Activated CD4-positive, alpha-beta T cell treated with anti-CD3 and anti-CD28 coated beads for 24 hours (primary cell): ENCODE data around the gene RAPGEF2.
"Not testable (repeated sequence)": the region's sequence is repeated elsewhere in the genome, so short reads cannot be mapped to it uniquely, and the experiment has no call there.

Source experiments
- DNase-seq, 2 donors: peaks; one replicate each; pipeline ENCODE4 v3.0.0-alpha.2; 2020; ENCODE audit warnings: low read depth in 2 of 2

Gene RAPGEF2

DNA sequence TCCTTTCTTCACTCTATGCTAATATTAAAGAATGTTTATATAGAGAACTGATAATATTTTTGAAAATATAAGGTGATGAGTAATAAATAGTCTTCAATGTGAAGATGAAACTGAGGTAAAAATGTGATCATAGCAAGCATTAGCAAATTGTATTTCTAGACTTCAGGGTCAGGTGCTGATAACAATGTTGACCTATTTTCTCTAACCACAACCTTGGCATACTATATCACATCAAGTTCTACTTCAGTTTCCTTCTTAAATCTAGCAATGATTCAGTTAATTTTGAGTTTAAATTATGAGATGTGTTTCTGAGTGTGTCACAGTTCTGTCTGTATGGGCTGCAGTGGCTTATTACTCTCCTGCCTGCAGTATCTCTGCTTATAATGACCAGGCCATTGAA, 209.4 kb downstream of the RAPGEF2 start:
- DNase-seq: no peak

DNA sequence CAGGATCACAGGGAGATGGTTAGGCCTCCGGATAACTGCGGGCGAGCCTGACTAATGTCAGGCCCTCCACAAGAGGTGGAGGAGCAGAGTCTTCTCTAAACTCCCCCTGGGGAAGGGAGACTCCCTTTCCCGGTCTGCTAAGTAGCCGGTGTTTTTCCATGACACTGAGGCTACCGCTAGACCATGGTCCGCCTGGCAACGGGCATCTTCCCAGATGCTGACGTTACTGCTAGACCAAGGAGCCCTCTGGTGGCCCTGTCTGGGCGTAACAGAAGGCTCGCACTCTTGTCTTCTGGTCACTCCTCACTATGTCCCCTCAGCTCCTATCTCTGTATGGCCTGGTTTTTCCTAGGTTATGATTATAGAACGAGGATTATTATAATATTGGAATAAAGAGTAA, 213.0 kb downstream of the RAPGEF2 start:
- not testable (repeated sequence) for DNase-seq

DNA sequence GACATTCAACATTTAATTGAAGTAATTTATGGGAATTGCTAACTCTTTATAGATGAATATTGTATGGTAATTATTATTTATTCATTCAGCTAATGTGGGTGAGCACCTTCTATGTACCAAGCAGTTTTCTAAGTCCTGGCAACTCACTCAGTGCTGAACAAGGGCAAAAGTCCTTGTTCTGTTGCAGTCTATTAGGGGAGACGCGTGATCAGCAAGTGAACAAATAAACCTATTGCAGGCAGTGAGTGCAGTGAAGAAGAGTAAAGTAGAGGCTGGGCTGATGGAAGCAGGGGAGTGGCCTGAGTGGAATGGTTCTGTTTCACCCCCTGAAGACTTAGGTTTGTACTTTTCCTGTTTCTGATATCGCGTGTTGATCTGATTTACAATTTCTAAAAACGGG, 214.3 kb downstream of the RAPGEF2 start:
- DNase-seq: no peak

DNA sequence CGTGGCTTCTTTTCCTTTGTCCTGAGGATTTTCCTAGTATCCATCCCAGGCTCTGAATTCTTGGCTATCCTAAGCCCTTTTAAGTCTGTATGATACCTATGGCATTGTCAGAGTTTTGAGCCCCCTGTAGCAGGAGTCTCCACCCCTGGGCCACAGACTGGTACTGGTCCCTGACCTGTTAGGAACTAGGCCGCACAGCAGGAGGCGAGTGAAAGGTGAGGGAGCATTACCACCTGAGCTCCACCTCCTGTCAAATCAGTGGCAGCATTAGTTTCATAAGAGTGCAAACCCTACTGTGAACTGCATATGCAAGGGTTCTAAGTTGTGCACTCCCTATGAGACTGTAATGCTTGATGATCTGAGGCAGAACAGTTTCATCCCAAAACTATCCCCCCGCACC, 216.1 kb downstream of the RAPGEF2 start:
- DNase-seq: no peak

DNA sequence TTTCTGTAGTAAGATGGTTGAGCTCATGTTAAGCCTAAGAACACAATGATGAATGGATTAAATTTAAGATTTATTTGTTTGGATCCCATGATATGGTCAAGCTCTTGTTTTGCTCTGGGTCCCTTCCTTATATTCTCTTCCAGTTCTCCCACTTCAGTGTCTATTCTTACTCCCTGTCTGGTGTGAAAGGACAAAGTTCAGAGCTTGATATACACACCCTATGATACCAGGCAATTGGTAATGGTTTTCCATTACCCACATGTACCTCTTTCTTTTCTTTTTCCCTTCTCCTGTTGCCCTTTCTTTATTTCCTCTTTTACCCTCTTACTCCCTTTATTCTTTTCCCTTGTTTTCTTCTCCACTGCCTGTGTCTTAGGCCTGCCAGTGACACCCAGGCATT, 223.6 kb downstream of the RAPGEF2 start:
- no peak for DNase-seq

DNA sequence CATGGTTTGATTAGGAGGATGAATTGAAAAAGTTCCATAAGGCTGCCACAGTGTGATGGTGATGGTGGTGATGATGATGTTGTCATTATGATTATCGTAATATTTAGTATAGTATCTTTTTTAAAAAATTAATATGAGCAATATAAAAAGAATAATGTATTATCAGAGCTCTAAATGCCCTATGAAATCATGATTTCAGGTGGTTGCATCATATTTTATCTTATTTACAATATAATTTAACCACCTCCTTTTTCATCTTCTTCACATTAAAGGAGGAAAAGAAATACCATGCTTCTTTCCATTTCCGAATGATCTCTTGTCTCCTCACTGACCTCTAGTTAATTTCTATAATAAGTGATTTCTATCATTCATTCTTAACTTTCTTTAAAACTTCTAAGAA, 225.9 kb downstream of the RAPGEF2 start:
- no peak for DNase-seq

DNA sequence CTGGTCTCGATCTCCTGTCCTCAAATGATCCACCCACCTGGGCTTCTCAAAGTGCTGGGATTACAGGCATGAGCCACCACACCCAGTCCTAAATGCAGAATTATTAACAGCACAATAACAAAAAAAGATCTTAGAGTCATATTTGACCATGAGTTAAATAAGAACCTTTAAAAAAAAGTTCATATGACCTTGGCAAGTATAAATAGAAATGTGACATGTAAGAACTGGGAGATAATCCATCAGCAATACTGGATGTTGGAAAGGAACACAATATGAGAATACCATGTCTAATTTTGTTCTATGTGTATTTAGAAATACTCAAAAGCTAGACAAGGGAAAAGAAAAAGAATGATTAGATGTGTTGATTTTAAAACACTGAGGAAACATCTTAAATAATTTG, 231.6 kb downstream of the RAPGEF2 start:
- DNase-seq: no peak

DNA sequence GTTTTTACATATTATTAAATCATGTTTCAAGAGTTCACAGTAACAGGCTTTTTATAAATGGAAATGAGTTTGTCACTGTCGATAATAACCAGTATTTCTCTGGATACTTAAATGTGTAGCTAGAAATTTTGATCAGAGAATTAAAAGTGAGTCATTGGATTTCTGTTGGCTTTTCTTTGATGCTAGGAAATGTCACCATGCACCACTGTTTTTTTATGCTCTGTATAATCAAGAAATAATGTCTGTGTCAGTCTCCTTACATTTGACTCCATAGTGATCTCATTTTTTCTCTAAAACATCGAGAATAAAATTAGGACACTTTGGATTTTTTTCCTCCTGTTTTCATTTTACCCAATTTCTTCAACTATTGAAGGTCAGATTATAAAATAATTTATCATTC, 234.2 kb downstream of the RAPGEF2 start:
- DNase-seq: no peak

DNA sequence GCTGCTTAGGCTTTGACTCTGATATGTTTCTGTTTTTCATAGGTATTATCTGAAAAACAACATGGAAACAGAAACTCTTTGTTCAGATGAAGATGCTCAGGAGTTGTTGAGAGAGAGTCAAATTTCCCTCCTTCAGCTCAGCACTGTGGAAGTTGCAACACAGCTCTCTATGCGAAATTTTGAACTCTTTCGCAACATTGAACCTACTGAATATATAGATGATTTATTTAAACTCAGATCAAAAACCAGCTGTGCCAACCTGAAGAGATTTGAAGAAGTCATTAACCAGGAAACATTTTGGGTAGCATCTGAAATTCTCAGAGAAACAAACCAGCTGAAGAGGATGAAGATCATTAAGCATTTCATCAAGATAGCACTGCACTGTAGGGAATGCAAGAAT, 238.6 kb downstream of the RAPGEF2 start:
- DNase-seq: no peak

DNA sequence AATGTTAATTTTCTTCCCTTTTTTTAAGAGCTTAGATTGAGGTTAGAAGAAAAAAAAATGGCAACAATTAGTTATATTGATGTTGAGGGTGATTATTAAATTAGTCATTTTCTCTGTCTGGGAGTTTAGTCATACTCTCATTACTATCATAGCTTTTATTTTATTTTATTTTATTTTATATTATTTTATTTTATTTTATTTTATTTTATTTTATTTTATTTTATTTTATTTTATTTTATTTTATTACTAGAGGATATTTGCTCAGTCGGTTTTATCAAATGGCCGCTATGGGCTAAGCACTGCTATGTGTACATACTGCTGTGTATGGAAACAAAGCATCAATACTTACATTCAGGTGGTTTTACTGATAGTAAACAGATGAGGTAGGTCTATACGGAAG, 239.5 kb downstream of the RAPGEF2 start:
- DNase-seq: no peak

DNA sequence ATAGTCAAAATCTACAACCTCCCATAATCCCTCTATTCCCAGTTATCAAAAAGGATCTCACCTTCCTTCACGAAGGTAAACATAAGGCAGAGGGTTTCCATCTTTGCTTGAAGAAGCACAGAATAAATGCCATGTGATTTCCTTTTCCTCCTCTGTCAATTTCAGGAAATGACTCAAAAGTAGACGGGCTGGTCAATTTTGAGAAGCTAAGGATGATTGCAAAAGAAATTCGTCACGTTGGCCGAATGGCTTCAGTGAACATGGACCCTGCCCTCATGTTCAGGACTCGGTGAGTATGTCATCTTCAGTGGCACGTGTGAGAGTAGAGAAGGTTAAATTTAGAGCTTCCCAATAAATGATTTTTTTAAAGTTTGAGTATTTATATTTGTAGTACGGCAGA, 240.2 kb downstream of the RAPGEF2 start:
- DNase-seq: no peak

DNA sequence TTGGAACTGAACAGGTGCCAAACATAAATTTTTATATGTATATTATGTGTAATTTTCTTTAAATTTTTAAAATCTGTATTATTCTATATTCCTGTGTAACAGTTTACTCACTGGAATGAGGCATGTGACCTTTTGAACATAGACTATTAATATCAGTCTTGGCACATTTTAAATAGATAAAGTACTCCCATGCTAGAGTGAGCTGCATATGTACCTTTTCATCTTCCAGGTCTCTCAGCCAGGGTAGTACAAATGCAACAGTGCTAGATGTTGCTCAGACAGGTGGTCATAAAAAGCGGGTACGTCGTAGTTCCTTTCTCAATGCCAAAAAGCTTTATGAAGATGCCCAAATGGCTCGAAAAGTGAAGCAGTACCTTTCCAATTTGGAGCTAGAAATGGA, 242.0 kb downstream of the RAPGEF2 start:
- DNase-seq: no peak

DNA sequence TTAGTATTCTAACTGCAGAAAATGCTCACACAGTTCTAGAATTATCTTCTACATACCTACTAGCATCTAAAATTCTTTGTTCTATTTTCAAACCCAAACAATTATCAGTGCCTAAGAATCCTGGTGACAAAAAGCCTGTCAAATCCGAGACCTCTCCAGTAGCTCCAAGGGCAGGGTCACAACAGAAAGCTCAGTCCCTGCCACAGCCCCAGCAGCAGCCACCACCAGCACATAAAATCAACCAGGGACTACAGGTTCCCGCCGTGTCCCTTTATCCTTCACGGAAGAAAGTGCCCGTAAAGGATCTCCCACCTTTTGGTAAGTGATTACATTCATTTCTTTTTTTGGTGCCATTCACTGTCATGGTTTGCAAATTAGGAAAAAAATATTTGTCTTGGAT, 243.8 kb downstream of the RAPGEF2 start:
- no peak for DNase-seq

DNA sequence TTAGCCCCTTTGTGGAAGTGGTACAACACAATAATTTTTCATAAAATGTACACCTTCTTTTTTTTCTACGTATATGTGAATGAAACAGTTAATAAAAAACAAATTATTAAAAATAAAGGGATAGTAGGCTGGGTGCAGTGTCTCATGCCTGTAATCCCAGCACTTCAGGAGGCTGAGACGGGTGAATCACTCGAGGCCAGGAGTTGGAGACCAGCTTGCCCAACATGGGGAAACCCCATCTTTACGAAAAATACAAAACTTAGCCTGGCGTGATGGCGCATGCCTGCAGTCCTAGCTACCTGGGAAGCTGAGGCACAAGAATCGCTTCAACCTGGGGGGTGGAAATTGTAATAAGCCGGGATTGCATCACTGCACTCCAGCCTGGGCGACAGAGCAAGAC, 244.9 kb downstream of the RAPGEF2 start:
- no peak for DNase-seq

DNA sequence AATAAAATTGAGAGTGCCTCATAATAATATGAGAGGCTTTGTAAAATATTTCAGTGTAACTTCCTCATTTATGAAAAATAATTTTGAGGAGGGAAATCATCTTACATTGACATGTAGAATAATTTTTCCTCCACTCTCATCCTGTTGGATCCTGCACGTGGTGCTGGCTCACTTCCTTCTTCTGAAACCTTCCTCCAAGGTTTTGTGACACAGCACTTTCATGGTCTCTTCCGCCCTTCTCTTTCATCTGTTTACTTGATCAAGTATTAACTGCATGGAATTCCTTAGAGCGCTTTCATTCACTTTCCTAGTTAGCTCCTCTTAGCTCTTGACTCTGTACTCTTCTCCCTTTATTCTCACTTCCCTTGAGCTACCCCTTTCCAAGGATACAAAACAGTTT, 246.5 kb downstream of the RAPGEF2 start:
- no peak for DNase-seq

DNA sequence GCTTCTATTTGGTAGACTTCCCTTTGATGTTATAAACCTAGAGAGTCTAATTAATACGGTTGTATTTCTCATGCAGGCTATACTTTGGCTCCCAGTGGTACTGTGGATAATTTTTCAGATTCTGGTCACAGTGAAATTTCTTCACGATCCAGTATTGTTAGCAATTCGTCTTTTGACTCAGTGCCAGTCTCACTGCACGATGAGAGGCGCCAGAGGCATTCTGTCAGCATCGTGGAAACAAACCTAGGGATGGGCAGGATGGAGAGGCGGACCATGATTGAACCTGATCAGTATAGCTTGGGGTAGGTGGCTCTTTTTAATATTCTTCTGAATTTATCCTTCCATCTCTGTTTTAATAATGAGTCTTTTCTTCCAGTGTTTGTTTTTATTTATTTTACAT, 249.7 kb downstream of the RAPGEF2 start:
- DNase-seq: no peak

DNA sequence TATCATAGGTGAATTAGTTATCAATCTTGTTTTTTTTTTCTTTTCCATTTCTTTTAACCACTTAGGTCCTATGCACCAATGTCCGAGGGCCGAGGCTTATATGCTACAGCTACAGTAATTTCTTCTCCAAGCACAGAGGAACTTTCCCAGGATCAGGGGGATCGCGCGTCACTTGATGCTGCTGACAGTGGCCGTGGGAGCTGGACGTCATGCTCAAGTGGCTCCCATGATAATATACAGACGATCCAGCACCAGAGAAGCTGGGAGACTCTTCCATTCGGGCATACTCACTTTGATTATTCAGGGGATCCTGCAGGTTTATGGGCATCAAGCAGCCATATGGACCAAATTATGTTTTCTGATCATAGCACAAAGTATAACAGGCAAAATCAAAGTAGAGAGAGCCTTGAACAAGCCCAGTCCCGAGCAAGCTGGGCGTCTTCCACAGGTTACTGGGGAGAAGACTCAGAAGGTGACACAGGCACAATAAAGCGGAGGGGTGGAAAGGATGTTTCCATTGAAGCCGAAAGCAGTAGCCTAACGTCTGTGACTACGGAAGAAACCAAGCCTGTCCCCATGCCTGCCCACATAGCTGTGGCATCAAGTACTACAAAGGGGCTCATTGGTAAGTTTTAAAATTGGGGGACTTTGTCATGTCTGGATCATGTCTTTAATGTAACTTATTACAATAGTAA, 250.7 kb downstream of the RAPGEF2 start:
- DNase-seq: no peak

DNA sequence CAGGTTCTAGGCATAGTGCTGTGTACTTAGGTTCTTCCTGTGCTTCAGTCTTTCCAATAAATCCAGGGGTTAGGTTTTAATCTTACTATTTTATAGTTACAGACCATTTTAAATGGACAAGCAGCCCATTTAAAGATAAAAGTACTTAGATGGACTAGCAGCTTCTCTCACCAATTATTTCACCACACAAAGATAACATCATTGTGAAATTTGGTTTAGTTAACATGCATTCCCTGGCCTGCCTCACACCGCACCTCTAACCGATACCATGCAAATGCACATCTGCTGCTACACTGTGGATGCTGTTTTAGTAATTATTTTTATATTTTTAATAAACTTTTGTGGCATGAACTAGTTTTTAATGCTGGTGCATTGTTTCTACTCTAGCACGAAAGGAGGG, 252.6 kb downstream of the RAPGEF2 start:
- DNase-seq: no peak

DNA sequence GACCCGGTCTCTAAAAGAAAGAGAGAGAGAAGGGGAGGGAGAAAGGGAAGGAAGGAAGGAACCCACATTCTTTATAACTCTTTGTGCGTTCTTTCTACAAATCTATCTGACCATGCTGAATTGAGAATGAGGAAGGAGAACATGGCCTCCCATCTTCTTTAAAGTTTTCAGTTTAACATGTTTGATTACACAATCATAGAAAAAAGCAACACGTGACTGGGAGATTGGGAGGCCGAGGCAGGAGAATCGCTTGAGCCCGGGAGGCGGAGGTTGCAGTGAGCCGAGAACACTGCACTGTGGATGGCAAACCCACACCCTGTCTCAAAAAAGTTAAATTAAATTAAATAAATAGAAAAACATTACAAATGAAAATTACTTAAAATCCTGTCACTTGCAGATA, 254.5 kb downstream of the RAPGEF2 start:
- no peak for DNase-seq

DNA sequence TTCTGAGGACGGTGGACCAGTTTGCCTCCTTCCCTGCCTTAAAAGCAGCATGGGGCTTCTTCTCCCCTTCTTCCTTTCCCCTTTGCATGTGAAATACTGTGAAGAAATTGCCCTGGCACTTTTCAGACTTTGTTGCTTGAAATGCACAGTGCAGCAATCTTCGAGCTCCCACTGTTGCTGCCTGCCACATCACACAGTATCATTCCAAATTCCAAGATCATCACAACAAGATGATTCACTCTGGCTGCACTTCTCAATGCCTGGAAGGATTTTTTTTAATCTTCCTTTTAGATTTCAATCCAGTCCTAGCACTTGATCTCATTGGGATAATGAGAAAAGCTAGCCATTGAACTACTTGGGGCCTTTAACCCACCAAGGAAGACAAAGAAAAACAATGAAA, 255.3 kb downstream of the RAPGEF2 start:
- DNase-seq: no peak

DNA sequence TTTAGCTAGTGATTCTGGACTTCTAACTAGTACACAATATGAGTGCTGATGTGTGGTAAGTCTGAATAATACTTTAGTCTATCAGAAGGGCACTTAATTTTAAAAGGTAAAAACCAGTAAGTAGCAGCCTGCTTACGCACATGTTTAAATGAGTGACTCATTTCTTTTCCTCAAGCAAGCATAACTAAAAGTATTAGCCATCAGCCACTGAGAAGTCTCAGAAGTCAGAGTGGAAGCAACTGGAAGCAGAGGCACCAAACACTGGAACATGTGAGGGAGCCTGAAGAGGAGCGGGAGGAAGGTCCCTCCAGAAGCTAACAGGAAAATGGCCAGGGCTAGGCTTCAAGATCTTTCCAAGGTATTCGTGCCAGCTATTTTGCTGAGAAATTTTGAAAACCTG, 257.7 kb downstream of the RAPGEF2 start:
- DNase-seq: no peak

DNA sequence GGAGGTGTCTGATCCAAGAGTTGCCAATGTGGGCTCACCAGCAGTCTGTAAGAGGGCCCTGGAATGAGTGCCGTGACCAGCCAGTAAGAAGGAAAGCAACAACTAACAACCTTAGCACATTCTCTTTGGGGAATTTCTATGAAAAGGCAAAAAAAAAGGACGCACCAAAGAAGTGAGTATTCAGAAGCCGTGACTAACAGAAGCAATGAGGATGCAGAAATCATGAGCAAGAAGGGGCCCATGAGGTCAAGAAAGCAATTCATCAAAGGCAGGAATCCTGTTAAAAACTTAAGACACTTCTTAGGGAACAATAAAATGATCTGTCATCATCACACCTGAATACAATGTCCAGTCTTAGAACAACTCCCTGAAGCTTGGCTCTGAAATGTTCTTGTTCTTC, 260.5 kb downstream of the RAPGEF2 start:
- no peak for DNase-seq

DNA sequence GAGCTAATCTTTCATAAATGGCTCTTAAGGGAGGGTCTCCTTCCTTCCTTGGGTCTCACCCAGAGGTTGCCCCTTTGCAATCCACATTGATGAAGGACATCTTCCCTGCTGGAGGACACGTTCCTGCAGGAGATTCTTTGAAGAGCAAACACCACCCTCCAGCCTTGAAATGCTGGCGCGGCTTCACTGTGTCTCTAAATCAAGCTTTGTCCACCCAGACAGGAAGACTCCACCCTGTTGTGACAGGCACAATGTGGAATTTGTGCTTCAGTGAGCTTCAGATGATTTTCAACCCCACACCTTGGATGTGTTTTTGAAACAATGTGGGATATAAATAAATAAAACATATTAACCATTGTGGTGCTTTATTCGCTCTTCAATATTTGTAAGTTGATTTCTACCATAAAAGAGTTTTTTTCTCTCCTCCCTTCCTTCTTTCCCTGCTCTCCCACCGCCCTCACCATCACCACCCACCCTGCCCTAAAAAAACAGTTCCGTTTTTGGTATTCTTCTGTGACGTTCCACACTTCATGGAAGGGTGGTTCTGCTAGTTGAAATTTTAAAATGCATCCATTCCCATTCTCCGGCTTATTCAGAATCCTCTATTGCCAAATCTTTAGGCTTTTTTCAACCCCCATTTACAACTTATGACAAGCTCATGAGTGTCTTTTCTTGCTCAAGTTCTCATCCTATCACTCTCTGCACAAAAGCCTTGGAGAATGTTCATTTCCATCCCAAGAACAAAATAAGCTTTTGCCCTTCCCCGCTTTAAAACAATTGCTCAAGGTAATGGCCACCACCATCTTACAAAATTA, 264.3 kb downstream of the RAPGEF2 start:
- DNase-seq: no peak

DNA sequence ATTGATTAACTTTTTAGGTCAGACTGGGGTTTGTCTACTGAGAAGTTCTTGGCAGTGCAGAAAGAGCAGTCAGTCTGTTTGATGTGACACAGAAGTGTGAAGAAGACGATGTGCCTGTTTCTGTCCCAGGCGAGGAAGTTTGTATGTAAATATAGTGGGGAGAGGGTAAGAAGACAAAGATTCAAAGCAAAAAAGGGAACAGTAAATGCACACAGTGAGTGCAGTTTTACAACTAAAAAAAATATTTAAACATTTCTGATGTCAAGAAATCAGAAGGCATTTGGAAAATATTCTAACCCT, 264.9 kb downstream of the RAPGEF2 start:
- no peak for DNase-seq
